Thoracic aorta (tissue), 2 donors: ENCODE measurements around the gene PLEKHA6. TPM values are rescaled to one million over a fixed set of nuclear protein-coding genes. Genes with fewer than 3 reads are reported as not detected.
A peak's percentile ranks its signal among the peaks of the same experiment; 100 is the strongest.

Source experiments
- ATAC-seq: fragments of 150-250 bp; one replicate; pipeline ENCODE4 v1.8.0; 2017; ENCODE audit warnings: low read depth; ENCODE audit not compliant: insufficient number of reproducible peaks, low FRiP score
- DNase-seq: peaks from one replicate; pipeline ENCODE4 v3.0.0-alpha.2; 2020; ENCODE audit warnings: low spot score
- H3K27ac ChIP-seq, 2 donors: fragments of 200-600 bp; sonication (generic); 1 replicate in 1 of 2; 2 replicates in 1 of 2; pipeline ENCODE4 v1.5.1; 2016; ENCODE audit warnings: mild to moderate bottlenecking in 2 of 2, moderate library complexity in 2 of 2
- H3K27me3 ChIP-seq: fragments of 200-600 bp; sonication (generic); replicated peaks from 2 replicates; pipeline ENCODE4 v1.6.0; 2016; ENCODE audit warnings: mild to moderate bottlenecking; ENCODE audit not compliant: insufficient read depth
- H3K36me3 ChIP-seq: fragments of 200-600 bp; sonication (generic); one replicate; pipeline ENCODE4 v1.5.1; 2016
- H3K4me1 ChIP-seq, 2 donors: fragments of 200-600 bp; sonication (generic); 1 replicate in 1 of 2; 2 replicates in 1 of 2; pipeline versions ENCODE4 v1.5.1 to v1.6.0; 2016; ENCODE audit warnings: low read depth in 2 of 2, mild to moderate bottlenecking in 1 of 2; ENCODE audit not compliant: control insufficient read depth in 1 of 2
- H3K4me3 ChIP-seq: fragments of 200-600 bp; sonication (generic); 2 replicates; pipeline ENCODE4 v1.5.1; 2016; ENCODE audit warnings: mild to moderate bottlenecking
- H3K9me3 ChIP-seq: fragments of 200-600 bp; sonication (generic); 2 replicates; pipeline ENCODE4 v1.5.1; 2016
- CTCF ChIP-seq: fragments of 200-600 bp; sonication (generic); IDR thresholded peaks from one replicate; pipeline ENCODE4 v1.5.1; 2019; ENCODE audit warnings: antibody characterized with exemption
- total RNA-seq, 2 donors: library from RNA; depleted of rRNA; stranded (reverse); fragments of >200 nt; gene quantifications; one replicate each; pipeline versions ENCODE4 v1.1.0 to v1.2.3, GENCODE V29; 2016

PLEKHA6 gene
- total RNA-seq, 2 donors from 2014 or later: 5.1 to 6.9 TPM

GRCh38 chr1:204299814-204300365, 59.8 kb downstream of the PLEKHA6 start:
- DNase-seq (no peak), ATAC-seq (no peak)
- Histone ChIP-seq H3K36me3 (no peaks in the 10 kb centered on the region), H3K4me1 (peaks cover 0 to 4% of the 10 kb centered on the region in 2 donors), H3K27ac (no peak overlapping the region), H3K9me3 (no peaks in the 10 kb centered on the region), H3K4me3 (no peak overlapping the region), H3K27me3 (no peaks in the 10 kb centered on the region)
- no peak for TF ChIP-seq CTCF

- no peaks in the 10 kb centered on the region for H3K36me3 ChIP-seq
- DNase-seq: no peak
- H3K27me3 ChIP-seq: no peaks in the 10 kb centered on the region
- H3K9me3 ChIP-seq: no peaks in the 10 kb centered on the region
- H3K4me1 ChIP-seq: peaks cover 4 to 13% of the 10 kb centered on the region in 2 donors
- no peak overlapping the region for H3K27ac ChIP-seq
- no peak for ATAC-seq
- no peak overlapping the region for H3K4me3 ChIP-seq
- no peak for TF ChIP-seq CTCF
These were observed 63.2 kb downstream of the PLEKHA6 start for GRCh38 chr1:204296431-204296988.

GRCh38 chr1:204295671-204296070, 64.1 kb downstream of the PLEKHA6 start:
- H3K4me3 ChIP-seq: no peak overlapping the region
- no peaks in the 10 kb centered on the region for H3K27me3 ChIP-seq
- no peak overlapping the region for H3K27ac ChIP-seq
- ATAC-seq (no peak), DNase-seq (no peak)
- peaks cover 4 to 13% of the 10 kb centered on the region in 2 donors for H3K4me1 ChIP-seq
- TF ChIP-seq CTCF: no peak
- no peaks in the 10 kb centered on the region for H3K9me3 ChIP-seq
- H3K36me3 ChIP-seq: no peaks in the 10 kb centered on the region

DNA sequence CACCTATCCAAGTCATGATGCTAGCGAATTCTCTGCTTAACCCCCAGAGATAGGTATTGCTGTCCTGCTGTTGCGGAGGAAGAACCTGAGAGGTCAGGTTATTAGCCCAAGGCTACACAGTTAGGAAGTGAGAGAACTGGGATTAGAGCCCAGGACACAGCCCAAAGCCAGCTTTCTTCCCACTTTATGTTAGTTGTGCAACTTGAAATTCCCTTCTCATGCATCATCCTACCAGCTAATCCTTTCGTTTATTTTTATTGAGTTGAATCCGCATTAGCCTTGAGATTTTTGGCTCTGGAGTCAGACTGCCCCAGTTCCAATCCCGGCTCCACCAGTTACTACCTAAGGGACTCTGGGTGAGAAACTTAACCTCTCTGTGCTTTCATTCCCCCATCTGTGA, 65.4 kb downstream of the PLEKHA6 start:
- DNase-seq (no peak), ATAC-seq (peak; percentile 83)
- H3K27me3 ChIP-seq: no peaks in the 10 kb centered on the region
- no peaks in the 10 kb centered on the region for H3K9me3 ChIP-seq
- H3K4me3 ChIP-seq: no peak overlapping the region
- peaks cover 4 to 13% of the 10 kb centered on the region in 2 donors for H3K4me1 ChIP-seq
- H3K27ac ChIP-seq: no peak overlapping the region
- no peaks in the 10 kb centered on the region for H3K36me3 ChIP-seq
- TF ChIP-seq CTCF: no peak

DNA sequence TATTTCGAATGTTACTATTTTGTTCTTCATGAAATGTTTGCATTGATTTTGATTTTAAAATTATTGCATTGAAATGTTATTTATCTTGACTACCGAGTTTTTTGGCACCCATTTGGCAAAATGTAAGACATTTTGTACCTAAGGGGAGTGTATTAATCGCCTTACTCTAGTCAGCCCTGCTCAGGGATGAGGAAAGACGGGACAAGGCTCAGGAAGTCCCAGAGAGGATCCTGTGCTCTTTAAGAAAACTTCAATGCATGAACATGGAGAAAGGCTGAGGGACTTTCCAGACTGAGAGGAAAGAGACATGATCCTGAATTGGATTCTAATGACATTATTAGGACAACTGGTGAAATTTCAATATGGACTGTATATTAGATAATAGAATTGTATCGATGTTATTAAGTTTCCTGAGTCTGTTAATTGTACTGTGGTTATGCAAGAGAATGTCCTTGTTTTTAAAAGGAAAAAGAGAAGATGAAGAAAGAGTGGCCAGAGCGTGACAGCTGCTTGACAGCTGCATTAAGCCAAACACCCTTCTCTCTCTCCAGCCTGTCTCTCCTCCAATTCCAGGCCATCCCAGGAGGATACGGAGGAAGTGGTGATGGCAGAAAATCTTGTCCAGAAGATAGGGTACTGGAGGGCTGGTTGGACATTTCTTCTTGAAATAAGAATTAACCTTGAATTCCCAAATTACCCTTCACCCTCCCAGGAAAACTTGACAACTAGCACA, 66.0 kb downstream of the PLEKHA6 start:
- Histone ChIP-seq H3K4me3 (no peak overlapping the region), H3K27me3 (no peaks in the 10 kb centered on the region), H3K27ac (no peak overlapping the region), H3K4me1 (peaks cover 4 to 13% of the 10 kb centered on the region in 2 donors), H3K36me3 (no peaks in the 10 kb centered on the region), H3K9me3 (no peaks in the 10 kb centered on the region)
- ATAC-seq: no peak
- no peak for TF ChIP-seq CTCF
- DNase-seq: no peak
